CD1c-positive myeloid dendritic cell (primary cell): ENCODE results near the gene IGFL1.
"Not testable (repeated sequence)": the region's sequence is repeated elsewhere in the genome, so short reads cannot be mapped to it uniquely, and the experiment has no call there.

ENCODE experiments used
- DNase-seq: peaks from one replicate; pipeline ENCODE4 v3.0.0-alpha.2; 2016; ENCODE audit errors: extremely low spot score

IGFL1 gene

DNA sequence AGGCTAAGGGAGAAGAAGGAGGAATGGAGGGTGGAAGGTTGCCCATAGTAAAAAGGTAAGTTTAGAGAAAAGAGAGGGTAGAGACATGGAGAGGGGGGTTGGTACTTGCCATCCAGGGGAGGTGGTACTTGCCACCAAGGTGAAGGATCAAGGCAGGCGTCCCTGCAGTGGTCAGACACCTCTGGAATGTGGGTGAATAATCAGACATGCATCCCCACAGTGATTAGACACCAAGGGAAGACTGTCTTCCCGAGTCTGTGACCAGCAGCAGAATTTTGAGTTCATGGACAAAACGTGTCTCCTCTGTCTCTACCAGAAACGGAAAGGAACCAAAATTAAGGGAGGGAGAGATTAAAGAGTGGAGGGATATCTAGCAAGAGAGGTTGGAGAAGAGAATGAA lies 27.1 kb upstream of the IGFL1 start:
- no peak for DNase-seq

GRCh38 chr19:46202872-46203860 lies 26.4 kb upstream of the IGFL1 start:
- no peak for DNase-seq

DNA sequence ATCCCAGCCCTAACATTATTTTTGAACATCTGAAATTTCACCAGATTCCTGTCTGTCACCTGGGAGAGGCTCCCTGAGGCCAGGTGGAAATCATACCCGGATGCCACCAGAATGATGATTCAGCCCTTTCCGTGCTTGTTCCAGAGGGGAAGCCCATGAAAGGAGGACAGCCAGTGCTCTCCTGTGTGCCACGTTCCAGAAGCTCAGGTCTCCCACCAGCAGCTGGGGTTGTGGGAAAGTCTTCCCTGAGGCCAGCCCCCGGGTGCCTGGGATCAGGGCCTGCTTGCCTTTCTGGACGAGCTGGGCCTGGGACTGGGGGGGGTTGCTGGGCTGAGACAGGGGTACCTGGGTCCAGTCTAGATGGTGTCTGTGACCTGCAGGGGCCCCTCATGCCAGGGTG lies 25.5 kb upstream of the IGFL1 start:
- DNase-seq: no peak

- DNase-seq: no peak
Measured at GRCh38 chr19:46205183-46205984, 24.2 kb upstream of the IGFL1 start.

DNA sequence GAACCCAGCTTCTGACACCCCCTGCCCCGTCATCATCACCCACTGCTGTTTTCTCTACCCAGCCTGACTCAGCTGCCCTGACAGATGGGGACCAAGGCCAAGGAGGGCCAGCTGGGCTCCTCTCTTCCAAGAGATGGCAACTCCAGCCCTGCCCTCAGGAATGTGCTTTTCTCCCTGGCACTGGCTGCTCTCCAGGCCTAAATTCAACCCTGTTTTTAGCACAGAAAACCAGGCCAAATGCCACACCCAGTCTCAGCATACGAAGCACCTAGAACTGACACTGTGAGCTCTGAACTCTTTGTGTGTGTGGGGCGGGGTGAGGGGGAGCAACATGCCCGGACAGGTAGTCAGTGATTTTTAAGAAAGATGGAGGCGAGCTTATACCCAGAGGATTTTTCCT lies 23.4 kb upstream of the IGFL1 start:
- DNase-seq: no peak

DNA sequence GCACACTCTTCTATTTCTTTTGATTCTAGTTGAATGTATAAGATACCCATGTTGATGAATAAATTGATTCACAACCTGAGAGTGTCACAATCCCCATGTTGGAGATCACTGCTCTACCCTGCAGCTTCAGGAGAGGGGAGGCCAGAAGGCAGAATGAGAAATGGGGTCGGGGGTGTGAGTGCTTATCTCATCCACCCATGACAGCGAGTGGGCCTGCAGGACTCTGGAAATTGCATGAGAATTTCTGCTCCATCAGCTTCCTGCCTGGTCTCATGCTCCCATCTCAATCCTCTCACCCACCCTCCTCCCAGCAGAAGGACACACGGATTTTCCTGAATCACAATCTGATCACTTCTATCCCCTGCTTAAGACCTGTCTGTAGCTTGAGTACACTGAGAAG lies 22.9 kb upstream of the IGFL1 start:
- no peak for DNase-seq

- DNase-seq: not testable (repeated sequence)
Measured at GRCh38 chr19:46207858-46208257, 21.7 kb upstream of the IGFL1 start.

- no peak for DNase-seq
Measured at GRCh38 chr19:46209051-46209450, 20.5 kb upstream of the IGFL1 start.

DNA sequence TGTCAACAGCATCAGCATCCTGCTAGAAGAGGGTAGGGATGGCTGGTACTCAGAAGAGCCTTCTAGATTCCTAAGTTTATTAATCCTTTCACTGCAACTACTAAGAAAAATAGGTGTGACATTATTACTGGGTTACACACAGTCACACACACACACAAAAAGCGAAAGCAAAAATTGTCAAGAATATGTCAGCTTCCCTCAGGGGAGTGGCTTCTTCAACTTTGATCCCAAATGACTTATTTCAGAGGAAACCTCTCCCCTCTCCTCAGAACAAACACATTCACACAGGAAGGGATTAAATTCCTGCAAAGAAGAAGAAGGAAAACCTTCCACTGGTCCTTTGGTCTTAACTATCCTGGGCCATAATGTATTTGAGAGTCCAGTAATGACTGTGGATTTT lies 20.1 kb upstream of the IGFL1 start:
- DNase-seq: no peak

DNA sequence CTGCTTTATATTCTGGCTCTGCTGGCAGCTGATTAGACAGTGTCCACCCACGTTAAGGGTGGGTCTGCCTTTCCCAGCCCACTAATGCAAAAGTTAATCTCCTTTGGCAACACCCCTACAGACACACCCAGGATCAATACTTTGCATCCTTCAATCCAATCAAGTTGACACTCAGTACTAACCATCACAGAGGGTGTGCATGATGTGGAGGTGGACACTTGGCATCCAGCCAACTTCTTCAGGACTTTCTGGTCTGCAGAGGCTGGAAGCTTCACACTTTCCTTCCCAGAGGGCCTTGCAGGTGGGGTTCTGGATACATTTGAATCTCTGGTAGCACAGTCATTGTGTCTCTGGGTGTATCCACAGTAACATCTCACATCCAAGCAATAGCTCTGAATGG lies 18.9 kb upstream of the IGFL1 start:
- no peak for DNase-seq

DNA sequence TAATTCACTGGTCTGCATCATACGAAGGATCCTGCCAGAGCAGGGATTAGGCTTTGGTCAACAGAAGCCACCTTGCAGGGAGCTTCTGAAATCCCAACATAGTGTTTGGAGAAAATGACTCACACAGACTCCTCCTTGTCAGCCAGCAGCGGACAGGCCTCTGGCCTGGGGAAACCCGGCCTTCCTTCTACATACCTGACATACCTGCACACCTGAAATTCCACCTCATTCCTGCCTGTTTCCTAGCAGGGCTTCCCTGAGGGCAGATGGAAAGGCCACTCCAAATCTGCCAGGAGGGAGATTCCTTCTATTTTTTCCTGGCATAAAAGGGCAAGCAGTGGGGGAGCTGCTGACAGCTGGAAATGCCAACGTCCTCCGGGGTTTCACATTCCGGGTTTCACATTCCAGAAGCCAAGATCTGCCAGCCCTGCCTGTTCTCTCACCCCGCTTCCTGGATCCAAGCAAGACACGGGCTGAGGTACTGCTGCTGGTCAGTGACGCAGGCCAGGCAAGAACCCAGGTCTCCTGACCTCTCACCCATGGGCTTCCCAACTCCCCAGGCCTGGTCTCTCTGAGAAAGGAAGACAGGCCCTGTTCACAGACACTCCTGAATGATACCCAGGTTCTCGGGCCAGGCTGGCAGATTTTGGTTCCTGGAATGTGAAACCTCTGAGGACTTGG lies 18.2 kb upstream of the IGFL1 start:
- no peak for DNase-seq

GRCh38 chr19:46212592-46212991 lies 16.9 kb upstream of the IGFL1 start:
- not testable (repeated sequence) for DNase-seq

GRCh38 chr19:46213156-46213555 lies 16.4 kb upstream of the IGFL1 start:
- no peak for DNase-seq

DNA sequence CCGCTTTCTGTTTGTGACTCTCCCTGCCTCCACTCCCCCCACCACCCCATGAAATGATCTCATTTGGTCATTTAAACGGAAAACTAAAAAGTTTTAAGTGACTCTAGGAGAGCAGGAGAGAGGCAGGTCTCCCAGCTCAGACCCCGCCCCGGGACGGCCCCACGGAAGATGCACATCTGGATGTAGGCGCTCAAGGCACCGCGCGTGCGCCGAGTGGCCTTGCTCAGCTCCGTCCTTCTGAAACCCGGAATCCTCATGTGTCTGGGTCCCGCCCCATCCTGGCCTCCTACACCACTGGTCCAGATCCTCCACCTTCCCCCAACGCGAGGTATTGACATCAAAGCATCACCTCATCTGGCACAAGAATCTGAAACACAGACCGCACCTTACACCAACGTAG lies 15.7 kb upstream of the IGFL1 start:
- DNase-seq: no peak

DNA sequence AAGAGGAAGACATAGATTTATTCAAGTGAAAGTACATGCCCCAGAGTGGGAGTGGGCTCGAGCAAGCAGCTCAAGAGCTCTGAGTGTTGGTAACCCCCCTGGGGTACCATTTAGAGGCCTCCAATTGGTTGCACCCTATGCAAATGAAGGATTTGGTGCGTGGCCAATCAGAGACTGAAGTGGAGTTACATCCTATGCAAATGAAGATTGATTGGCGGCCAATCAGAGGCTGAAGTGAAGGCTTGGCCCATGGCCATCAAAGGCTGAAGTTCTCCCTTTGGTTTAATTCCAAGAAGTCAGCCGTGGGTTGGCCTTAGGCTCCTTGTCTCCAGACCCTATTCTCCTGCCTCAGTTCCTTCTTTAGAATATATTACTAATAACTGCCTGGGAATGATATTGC lies 12.9 kb upstream of the IGFL1 start:
- DNase-seq: no peak

DNA sequence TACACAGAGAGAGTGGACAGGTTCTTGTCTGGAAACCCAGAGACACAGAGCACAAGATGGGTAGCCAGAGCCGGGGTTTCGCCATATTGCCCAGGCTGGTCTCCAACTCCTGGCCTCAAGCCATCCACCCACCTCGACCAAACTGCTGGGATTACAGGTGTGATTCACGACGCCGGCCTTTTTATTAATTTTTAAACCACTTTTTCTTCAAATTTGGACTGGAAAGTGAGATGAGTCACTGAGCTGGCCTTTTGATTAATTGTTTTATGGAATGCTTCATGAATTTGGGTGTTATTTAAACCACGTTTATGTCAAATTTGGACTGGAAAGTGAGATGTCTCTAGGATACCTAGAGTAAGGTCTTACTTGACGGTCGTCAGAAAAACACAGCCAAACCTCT lies 12.1 kb upstream of the IGFL1 start:
- no peak for DNase-seq

DNA sequence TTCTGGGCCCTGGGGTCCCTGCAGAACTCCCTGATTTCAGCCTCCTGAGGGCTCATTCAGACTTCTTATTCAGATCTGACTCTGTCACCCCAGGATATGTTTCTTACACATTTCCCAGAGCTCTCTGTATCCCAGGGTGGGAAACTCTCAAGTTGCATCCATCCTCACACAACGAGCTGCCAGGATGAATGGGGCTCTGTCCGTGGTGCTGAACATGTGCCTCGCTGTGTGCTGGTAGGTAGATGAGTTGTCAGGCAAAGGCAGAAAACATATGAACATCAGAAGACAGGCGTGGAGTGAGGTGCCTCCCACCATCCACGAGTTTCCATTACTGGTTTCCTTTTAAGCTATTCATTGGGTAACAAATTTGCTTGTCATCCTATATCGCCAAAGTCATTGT lies 11.4 kb upstream of the IGFL1 start:
- peak; percentile 23 for DNase-seq

GRCh38 chr19:46220038-46220615 lies 9.4 kb upstream of the IGFL1 start:
- no peak for DNase-seq

GRCh38 chr19:46221152-46221551 lies 8.4 kb upstream of the IGFL1 start:
- DNase-seq: no peak

- peak; percentile 7 for DNase-seq
Measured at GRCh38 chr19:46221981-46222610, 7.4 kb upstream of the IGFL1 start.

DNA sequence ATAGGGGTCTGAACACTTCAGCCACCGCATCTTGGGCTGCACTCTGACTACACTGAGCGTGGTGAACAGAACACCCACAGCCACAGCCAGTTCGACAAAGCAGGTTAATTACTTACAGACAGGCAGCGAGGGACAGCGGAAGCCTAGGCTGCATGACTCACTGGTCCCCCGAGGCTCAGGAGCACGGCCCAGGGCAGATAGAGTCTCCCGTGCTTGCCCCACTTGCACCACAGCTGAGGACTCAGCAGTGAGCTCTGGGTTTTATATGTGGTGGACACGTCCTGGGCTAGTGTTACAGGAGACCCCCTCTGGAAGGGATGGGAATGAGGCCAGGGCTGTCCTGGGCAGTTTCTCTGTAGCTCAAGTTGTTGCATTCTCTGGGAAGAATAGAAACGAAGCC lies 5.8 kb upstream of the IGFL1 start:
- DNase-seq: not testable (repeated sequence)
